GM08714 (cell line): ENCODE results near the gene SLITRK6.
"Not testable (repeated sequence)": the region's sequence is repeated elsewhere in the genome, so short reads cannot be mapped to it uniquely, and the experiment has no call there.

Source experiments
- H3K4me3 ChIP-seq: fragments of 200-500 bp; sonication (Bioruptor generic); 2 replicates; pipeline ENCODE4 v1.5.1; 2014; ENCODE audit warnings: mild to moderate bottlenecking, low read length, inconsistent platforms
- ZNF274 ChIP-seq: IDR thresholded peaks from 2 replicates; pipeline ENCODE4 v1.6.1; 2012; ENCODE audit warnings: mild to moderate bottlenecking, low read depth, low read length

SLITRK6 gene

DNA sequence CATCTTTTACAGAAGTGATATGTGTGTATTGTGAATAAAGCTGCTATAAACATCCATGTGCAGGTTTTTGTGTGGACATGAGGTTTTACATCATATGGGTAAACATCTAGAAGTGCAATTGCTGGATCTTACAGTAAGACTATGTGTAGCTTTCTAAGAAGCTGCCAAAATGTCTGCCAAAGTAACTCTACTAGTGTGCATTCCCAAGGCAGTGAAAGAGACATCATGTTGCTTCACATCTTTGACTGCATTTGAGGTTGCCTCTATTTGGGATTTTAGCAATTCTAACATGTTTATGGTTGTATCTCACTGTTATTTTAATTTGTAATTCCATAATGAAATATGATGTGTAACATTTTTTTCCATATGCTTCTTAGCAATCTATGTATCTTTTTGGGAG, 30.3 kb downstream of the SLITRK6 start:
- TF ChIP-seq ZNF274, result no peak

DNA sequence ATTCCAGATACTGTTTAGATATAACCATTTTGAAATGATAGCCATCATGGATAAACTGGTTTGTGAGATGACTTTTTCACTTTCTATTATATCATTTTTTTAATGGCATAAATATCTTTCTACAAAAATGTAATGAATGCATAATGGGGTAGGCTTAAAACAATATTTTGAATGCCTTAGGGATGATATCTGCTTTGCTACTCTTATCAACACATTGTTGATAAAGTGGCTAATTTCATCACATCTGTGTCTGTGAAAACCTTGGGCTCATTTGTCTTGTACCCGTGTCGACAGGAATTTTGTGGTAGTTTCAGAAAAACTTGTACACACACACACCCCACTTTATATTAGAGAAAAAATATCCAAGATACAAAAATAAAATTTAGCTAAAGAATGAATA, 44.1 kb downstream of the SLITRK6 start:
- no peak overlapping the region for H3K4me3 ChIP-seq
- no peak for TF ChIP-seq ZNF274

More for the DNA sequence above, 30.3 kb downstream of the SLITRK6 start:
- H3K4me3 ChIP-seq, result no peak overlapping the region

DNA sequence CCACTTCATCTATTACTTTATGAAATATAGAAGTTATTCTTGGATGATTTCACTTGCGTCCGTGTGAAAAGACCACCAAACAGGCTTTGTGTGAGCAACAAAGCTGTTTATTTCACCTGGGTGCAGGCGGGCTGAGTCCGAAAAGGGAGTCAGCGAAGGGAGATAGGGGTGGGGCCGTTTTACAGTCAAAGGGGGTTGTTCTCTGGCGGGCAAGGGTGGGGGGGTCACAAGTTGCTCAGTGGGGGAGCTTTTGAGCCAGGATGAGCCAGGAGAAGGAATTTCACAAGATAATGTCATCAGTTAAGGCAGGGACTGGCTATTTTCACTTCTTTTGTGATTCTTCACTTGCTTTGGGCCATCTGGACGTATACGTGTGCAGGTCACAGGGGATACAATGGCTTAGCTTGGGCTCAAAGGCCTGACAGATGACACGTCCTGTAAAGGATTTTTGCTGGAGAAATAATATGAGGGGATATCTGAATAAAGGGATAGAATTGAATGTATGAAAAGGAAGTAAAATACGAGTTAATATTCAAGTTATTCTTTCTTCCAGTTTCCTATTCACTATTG, 55.9 kb downstream of the SLITRK6 start:
- not testable (repeated sequence) for H3K4me3 ChIP-seq
